NCI-H2227 (cell line): ENCODE results near the gene CROCC2.
A peak's percentile ranks its signal among the peaks of the same experiment; 100 is the strongest.

Experiments used
- DNase-seq: peaks from one replicate; lab custom pipeline; 2025; ENCODE audit not compliant: unreplicated experiment; lab: John Stamatoyannopoulos, UW

Gene CROCC2

GRCh38 chr2:240919786-240920782, 13.9 kb downstream of the CROCC2 start:
- DNase-seq, result no peak

- no peak for DNase-seq
Measured at GRCh38 chr2:240920783-240921231, 14.7 kb downstream of the CROCC2 start.

- no peak for DNase-seq
Measured at GRCh38 chr2:240921311-240921994, 15.3 kb downstream of the CROCC2 start.

GRCh38 chr2:240921995-240922244, 15.8 kb downstream of the CROCC2 start:
- DNase-seq, result no peak

DNA sequence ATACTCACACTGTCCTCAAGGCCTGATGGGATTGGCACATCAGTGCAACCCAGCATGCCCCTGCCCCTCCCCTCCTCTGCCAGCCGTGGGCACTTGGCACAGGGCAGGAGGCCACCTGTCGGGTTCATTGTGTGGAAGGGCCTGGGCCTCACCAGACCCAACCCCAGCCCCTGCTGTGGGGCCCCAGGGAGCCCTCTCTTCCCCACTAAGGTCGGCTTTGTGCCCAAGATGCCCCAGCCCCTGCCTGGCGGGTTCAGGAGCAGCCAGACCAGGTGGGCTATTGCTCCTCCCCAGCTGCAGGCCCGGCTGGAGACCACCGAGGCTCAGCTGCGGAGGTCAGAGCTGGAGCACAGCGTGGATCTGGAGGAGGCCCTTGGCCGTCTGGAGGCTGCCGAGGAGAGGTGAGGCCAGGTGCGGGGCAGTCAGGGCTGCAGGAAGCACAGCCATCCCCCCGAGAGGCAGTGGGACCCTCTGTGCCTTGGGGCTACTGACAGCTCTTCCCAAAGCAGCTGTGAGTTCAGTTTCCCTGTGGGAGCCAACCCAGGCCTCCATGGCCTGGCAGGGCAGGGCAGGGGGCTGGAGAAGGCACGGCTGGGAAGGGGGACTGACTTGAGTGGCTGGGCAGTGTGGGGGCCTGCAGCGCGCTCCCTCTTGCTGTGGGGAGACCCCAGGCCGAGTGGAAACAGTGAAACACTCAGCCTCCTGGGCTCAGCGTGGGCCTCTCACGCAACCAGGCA, 16.3 kb downstream of the CROCC2 start:
- no peak for DNase-seq

DNA sequence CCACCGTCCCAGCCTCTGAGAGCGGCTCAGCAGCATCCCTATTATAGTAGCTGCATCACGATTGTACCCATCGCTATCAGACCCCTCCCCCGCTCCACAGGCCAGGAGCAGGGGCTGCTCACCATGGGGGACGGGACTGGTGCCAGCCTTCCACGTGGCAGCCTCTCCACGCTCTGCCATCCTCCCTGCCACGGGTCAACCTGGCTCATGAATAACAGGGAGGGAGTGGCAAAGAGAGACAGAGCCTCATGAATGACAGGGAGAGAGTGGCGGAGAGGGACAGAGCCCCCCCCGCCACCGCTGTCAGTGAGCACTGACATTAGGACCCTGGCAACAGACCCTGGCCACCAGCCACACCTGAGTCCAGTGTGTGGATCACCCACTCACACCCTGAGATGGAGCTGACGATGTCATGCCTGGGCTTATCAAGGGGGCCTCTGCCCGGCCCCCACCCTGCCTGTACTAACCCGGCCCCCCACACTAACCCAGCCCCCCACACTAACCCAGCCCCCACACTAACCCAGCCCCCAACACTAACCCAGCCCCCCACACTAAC, 16.9 kb downstream of the CROCC2 start:
- DNase-seq, result peak; percentile 52

DNA sequence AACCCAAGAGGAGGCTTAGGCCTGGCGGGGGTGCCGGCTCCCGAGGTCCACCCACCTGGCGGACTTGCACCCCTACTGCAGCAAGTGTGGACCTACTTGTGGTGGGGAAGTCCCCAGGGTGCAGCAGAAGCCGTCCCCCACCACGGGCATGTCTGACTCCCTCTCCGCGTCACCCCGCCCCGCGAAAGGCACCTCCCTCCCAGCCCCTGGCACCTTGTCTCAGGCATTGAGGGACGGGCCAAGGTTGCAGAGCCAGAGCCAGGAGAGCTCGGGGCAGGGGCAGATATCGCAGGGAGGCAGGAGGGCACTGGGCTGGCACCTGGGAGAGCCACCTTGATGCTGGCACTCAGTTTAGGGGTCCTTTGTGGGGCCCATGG, 19.0 kb downstream of the CROCC2 start:
- DNase-seq, result no peak

DNA sequence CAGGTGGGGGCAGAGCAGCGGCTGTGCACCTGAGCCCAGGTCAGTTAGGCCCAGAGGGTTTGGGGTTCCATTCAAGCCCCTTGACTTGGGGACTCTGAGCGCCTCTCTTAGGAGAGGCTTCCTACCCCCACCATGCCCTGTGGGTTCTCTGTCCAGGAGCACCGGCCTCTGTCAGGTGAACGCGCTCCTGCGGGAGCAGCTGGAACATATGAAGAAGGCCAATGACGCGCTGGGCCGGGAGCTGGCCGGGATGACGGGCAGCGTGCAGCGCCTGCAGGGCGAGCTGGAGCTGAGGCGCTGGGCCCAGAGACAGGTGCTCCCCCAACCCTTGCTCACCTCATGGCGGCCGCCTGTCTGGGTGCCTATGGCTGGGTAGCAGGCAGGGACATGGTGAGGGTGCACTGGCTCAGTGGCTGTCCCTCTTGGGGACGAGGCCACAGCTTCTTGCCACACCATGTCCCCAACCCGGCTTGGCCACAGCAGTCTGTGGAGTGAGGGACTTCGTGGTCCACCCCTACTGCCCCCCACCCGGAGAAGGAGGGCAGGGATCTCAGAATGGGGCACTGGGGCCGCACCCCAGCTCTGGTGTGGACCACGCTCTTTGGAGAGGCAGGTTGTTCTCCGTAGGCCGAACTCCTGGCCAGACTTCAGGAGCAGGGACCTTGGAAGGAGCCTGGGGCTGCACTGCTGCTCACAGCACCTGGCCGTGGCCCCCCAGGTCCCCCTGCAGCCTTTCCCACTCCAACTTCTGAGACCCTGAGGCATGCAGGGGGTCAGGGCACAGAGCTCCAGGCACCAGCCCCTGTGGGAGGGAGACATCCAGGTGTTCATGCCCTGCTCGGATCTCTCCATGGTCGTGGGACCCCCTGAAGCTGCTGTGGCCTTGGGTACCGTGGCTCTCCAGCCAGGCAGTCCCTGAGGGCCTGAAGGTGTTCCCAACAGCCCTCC, 19.7 kb downstream of the CROCC2 start:
- no peak for DNase-seq

GRCh38 chr2:240926516-240927389, 20.6 kb downstream of the CROCC2 start:
- DNase-seq, result no peak

DNA sequence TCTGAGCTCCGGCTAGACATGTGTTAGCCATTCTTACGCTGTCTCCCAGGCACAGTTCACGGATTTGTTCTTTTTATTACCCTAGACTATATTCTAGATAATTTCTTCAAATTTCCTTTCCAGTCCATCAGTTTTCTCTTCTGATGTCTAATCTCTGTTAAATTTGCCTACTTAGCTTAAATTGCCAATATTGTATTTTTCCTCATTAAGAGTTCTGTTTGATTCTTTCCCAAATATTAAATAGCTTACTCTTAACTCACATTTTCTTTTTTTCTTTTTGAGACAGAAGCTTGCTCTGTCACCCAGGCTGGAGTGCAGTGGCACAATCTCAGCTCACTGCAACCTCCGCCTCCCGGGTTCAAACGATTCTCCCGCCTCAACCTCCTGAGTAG, 21.2 kb downstream of the CROCC2 start:
- no peak for DNase-seq

DNA sequence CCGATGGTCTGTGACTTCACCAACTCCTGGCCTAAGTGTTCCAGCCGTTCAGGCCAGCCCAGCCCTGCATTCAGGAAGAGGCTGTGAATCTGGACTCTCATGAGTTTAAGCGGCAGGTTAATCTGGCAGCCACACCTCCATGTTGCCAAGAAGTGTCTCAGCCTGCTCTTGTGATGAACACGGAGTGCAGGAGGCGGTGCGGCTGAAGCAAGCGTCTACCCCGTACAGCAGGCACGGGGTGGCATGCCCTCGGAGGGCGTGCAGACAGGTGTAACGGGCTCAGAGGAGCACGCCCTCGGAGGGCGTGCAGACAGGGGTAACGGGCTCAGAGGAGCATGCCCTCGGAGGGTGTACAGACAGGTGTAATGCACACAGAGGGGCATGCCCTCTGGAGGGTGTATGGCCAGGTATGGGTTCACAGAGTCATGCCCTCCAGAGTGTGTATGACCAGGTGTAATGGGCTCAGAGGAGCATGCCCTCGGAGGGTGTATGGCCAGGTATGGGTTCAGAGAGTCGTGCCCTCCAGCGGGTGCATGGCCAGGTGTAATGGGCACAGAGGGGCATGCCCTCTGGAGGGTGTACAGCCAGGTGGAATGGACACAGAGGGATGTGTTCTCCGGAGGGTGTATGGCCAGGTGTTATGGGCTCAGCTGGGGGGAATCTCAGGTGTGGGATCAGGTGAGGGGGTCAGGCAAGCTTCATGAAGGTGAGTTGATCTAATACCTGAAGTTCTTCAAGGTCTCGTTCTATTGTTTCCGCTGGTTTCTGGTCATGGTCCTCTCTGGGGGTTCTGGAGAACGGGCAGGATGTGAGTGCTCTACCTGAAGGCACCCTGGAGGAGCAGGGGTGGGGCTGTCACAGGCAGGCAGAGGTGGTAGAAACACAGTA, 22.6 kb downstream of the CROCC2 start:
- DNase-seq, result no peak

DNA sequence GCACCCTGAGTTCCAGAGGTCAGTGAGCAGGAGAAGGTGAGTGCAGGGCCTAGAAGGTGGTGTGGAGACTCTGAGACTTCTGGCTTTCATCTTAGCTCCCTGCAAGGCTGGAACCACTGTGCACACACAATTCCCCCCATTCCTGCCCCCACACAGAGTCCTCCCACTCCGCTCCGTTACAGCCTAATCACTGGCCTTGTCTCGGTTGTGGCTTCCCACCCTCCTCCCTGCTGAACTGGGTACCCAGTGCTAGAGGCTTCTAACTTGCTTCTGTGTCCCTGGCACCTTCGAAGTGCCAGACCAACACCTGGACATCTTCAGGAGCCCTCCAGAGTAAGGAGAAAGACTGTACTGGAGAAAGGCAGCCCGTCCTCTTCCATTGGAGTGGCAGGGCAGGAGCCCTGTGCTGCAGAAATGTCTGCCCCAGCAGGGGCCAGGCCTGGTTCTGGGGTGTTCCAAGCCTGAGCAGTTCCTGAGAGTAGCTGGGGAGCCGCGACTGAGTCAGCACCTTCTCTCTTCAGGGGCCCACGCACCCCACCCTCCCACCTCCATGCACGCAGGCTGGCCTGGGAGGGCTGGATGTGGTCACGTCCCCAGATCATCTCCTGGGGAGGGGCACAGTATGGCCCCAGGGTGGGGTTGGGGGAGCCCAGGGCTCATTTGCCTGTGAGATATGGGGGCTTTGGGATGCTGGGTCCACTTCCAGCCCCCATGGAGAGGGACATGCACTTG, 23.4 kb downstream of the CROCC2 start:
- DNase-seq, result no peak

DNA sequence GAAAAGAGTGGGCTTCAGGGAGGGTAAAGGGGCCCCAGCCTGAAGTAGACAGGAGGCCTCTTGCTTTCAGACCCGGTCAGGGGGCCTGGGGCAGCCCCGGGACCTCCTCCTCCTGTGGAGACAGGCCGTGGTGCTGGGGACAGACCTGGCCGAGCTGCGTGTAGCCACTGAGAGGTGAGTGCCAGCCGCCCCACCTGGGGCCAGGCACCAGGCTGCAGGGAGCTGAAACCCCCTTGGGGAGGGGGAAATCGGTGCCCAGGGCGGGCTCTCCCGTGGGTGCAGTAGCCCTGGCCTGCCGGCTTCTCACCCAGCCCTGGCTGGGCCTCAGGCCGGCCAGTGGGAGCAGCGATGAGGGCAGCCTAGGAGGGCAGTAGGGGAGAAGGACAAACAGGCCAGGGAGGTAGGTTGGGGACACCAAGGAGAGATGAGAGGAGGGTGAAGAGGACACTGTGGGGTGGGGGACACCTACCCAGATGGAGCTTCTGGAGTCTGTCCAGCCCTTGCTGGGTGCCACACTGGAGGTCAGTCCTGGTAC, 24.0 kb downstream of the CROCC2 start:
- DNase-seq, result no peak

DNA sequence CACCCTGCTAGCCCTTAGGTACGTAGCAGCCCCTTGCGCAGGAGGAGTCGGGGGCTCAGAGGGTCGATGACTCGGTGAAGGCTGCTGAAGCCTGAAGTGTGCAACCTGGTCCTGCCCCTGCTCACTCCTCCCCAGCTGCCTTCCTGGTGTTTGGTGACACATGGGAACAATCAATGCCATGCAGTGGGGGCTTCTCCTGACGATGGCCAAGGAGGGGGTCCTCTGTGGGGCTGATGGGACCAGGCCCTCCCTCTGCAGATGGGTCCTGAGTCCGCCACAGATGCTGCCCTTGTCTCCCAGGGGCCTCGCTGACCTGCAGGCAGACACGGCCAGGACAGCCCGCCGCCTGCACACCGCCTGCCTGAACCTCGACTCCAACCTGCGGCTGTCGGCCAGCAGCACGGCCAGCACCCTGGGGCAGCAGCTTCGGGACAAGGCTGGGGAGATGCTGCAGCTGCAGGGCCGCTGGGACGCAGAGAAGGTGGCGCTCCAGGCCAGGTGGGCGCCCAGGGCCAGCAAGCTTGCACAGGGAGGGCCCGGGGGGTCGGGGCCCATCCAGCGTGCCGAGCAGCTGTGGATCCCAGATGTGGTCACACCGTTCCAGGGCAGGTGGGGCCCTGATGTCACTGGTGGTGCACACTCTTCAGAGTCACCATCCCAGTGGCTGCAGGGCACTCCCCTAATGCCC, 24.6 kb downstream of the CROCC2 start:
- no peak for DNase-seq

DNA sequence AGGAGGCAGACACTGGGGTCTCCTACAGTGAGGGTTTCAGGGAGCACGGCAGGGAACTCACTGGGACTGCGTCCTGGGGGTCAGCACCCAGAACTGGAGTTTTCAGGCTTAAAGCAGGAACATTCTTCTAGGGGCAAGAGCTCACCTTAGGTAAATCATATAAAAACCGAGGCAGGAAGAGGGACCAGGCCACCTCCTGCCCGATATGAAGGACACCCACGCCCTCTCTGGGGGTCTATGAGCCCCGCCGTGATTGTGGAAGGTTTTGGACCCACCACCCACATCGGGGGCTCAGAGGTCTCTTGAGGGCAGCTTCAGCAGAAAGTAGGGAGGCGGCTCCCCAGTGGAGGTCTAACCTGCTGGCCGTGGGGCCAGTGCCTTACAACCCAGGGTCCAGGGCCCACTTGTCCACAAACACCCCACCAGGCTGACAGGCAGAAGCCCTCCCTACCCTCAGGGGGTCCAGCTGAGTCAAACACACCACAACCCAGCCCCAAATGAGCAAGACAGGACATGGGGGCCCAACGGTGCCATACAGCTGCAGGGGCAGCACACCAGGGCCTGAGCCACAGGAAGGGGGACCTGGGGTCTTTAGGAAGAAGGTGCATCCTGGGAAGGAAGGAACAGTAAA, 25.3 kb downstream of the CROCC2 start:
- DNase-seq, result no peak

DNA sequence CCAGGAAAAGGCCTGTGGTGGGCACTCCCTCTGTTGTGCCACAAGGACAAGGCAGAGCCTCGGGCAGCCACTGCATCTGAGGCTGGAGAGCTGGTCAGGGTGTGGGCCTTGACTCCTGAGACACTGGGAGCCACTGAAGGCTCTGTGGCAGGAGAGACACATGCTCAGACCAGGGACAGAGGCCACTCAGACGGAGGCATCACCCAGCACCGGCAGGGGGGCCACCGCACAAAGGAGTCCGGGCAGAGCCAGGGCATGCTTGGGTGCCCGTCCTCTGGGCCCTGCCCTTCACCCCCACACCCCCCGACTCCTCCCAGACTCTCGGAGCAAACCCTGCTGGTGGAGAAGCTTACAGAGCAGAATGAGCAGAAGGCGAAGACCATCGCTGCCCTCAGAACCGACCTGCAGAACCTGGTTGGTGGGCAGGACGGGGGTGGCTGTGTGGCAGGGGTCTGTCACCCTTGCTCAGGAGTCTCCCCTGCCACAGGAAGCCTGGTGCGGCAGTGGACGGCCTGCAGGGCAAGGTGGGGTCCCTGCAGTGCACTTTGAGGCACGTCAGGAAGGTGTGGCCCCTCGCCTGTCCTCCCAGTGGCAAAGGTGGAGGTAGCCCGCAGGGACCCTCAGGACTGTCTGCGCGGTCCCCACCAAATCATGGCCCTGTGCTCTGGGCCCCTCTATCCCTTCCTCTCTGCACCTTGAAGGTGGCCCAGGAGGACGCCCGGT, 26.0 kb downstream of the CROCC2 start:
- no peak for DNase-seq
